ENCODE results near the gene TMEM214.

The TMEM214 gene

DNA sequence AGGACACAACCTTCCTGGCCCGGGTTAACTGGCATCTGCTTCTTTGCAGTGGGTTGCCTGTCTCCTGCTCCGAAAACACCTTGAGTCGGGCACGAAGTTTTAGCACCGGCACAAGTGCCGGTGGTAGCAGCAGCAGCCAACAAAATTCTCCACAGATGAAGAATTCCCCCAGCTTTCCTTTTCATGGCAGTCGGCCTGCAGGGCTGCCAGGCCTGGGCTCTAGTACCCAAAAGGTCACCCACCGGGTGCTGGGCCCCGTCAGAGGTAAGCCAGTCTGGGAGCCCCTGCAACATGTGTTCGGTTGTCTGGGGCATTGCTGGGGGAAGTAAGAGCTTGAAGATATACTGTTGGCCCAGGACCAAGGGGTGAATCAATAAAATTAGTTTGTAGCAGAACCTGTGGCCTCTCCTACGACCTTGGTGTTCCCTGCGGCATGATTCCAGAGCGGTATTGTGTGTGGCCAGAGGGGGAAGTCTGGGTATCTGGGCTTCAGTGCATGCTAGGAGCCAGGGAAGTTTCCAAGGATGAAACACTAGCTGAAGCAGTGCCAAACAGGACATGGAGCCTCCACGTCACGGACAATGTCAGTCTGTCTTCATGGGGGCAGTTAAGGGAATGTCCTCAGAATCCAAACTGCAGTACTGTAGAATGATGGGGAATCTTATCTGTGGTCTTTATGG is 26.5 kb downstream of the TMEM214 start:
- WGBS (ENCODE audit: extremely low coverage, insufficient coverage, low lambda C conversion rate) = no CpG with 5 or more reads among the region's 15 CpGs
- H3K79me1 ChIP-seq (ENCODE audit: low read length) = no peaks in the 10 kb centered on the region
- H3K4me1 ChIP-seq (ENCODE audit: control insufficient read depth, low read depth, low read length) = no peaks in the 10 kb centered on the region
- no peak overlapping the region for H3K23ac ChIP-seq (ENCODE audit: low read length)
- H3K27ac ChIP-seq (ENCODE audit: low read depth, low read length) = no peak overlapping the region
- H3K4me2 ChIP-seq (ENCODE audit: low read length) = no peak overlapping the region
- H2BK120ac ChIP-seq (ENCODE audit: low read depth, low read length) = no peak overlapping the region
- no peaks in the 10 kb centered on the region for H3K79me2 ChIP-seq (ENCODE audit: control insufficient read depth, insufficient read depth, low read length)
- H3K18ac ChIP-seq (ENCODE audit: low read length) = no peak overlapping the region
- no peak overlapping the region for H3K4me3 ChIP-seq (ENCODE audit: low read length)
- no peak overlapping the region for H2AK5ac ChIP-seq (ENCODE audit: low read length)
- DNase-seq = no peak
- no peak overlapping the region for H4K8ac ChIP-seq (ENCODE audit: low read depth, low read length)
- no peak overlapping the region for H3K56ac ChIP-seq (ENCODE audit: low read length)
- no peak overlapping the region for H3K9ac ChIP-seq (ENCODE audit: low read length)
- H4K5ac ChIP-seq (ENCODE audit: low read length) = no peak overlapping the region
- no peak overlapping the region for H3K4ac ChIP-seq (ENCODE audit: low read depth, low read length)
- no peak overlapping the region for H2BK5ac ChIP-seq (ENCODE audit: low read length)
- peaks cover 2% of the 10 kb centered on the region for H3K36me3 ChIP-seq (ENCODE audit: control insufficient read depth, insufficient read depth, low read length)
- H2BK15ac ChIP-seq (replicated peaks; ENCODE audit: low read depth) = no peak overlapping the region
- no peaks in the 10 kb centered on the region for H3K27me3 ChIP-seq (ENCODE audit: insufficient read depth, low read length, poor library complexity)

DNA sequence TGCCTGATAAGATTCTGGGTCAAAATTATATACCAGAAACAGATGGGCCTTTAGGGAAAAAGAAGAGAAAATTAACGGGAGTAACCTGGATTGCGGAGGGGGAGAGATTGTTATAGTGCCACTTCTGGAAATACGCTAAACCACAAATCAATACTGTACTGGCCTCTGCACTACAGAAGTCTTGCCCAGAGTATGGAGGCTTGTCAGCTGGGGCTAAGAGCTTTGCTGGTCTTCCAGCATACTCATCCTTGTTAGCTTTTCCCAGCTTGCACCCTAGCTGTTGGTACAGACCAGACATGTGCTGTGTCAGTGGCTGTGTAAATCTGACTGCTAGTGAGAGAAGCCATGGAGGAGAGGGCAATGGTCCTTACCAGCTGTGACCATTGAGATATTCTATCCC is 27.6 kb downstream of the TMEM214 start:
- no peak overlapping the region for H3K23ac ChIP-seq (ENCODE audit: low read length)
- H3K36me3 ChIP-seq (ENCODE audit: control insufficient read depth, insufficient read depth, low read length) = peaks cover 2% of the 10 kb centered on the region
- H2BK5ac ChIP-seq (ENCODE audit: low read length) = no peak overlapping the region
- no peak overlapping the region for H3K4me3 ChIP-seq (ENCODE audit: low read length)
- H3K27me3 ChIP-seq (ENCODE audit: insufficient read depth, low read length, poor library complexity) = no peaks in the 10 kb centered on the region
- no peaks in the 10 kb centered on the region for H3K4me1 ChIP-seq (ENCODE audit: control insufficient read depth, low read depth, low read length)
- H4K5ac ChIP-seq (ENCODE audit: low read length) = no peak overlapping the region
- no peak overlapping the region for H3K18ac ChIP-seq (ENCODE audit: low read length)
- H3K4ac ChIP-seq (ENCODE audit: low read depth, low read length) = no peak overlapping the region
- H3K9ac ChIP-seq (ENCODE audit: low read length) = no peak overlapping the region
- H3K27ac ChIP-seq (ENCODE audit: low read depth, low read length) = no peak overlapping the region
- no peak for DNase-seq
- no peak overlapping the region for H3K4me2 ChIP-seq (ENCODE audit: low read length)
- H3K79me2 ChIP-seq (ENCODE audit: control insufficient read depth, insufficient read depth, low read length) = no peaks in the 10 kb centered on the region
- no peak overlapping the region for H2BK120ac ChIP-seq (ENCODE audit: low read depth, low read length)
- H2BK15ac ChIP-seq (replicated peaks; ENCODE audit: low read depth) = no peak overlapping the region
- H2AK5ac ChIP-seq (ENCODE audit: low read length) = no peak overlapping the region
- no CpG with 5 or more reads among the region's 3 CpGs for WGBS (ENCODE audit: extremely low coverage, insufficient coverage, low lambda C conversion rate)
- H4K8ac ChIP-seq (ENCODE audit: low read depth, low read length) = no peak overlapping the region
- no peak overlapping the region for H3K56ac ChIP-seq (ENCODE audit: low read length)
- no peaks in the 10 kb centered on the region for H3K79me1 ChIP-seq (ENCODE audit: low read length)

DNA sequence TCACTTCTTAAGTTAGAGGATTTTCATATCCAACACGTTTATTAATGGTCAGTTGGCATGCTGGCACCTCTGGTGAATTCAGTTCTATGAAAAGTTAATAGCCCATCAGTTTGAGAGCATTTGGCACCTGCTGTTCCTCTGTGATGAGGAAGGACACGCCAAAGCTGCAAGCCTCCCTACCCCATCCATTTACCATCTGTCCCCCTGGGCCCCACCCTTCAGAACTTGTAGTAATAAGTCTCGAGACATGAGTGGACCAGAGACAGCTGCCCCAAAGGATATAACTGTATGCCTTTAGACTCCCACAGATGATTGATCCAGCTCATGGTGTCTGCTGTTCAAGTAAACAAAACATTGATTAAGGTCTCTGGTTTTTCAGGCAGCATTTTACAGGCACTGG is 32.4 kb downstream of the TMEM214 start:
- H3K27me3 ChIP-seq (ENCODE audit: insufficient read depth, low read length, poor library complexity) = no peaks in the 10 kb centered on the region
- H2BK5ac ChIP-seq (ENCODE audit: low read length) = no peak overlapping the region
- WGBS (ENCODE audit: extremely low coverage, insufficient coverage, low lambda C conversion rate) = no CpG with 5 or more reads among the region's 3 CpGs
- no peak for DNase-seq
- no peak overlapping the region for H2BK120ac ChIP-seq (ENCODE audit: low read depth, low read length)
- H3K9ac ChIP-seq (ENCODE audit: low read length) = no peak overlapping the region
- no peak overlapping the region for H4K8ac ChIP-seq (ENCODE audit: low read depth, low read length)
- H3K18ac ChIP-seq (ENCODE audit: low read length) = no peak overlapping the region
- H3K79me1 ChIP-seq (ENCODE audit: low read length) = peaks cover 13% of the 10 kb centered on the region
- peaks cover 1% of the 10 kb centered on the region for H3K4me1 ChIP-seq (ENCODE audit: control insufficient read depth, low read depth, low read length)
- peaks cover 4% of the 10 kb centered on the region for H3K36me3 ChIP-seq (ENCODE audit: control insufficient read depth, insufficient read depth, low read length)
- no peak overlapping the region for H2AK5ac ChIP-seq (ENCODE audit: low read length)
- H3K4ac ChIP-seq (ENCODE audit: low read depth, low read length) = no peak overlapping the region
- H3K4me2 ChIP-seq (ENCODE audit: low read length) = no peak overlapping the region
- H4K5ac ChIP-seq (ENCODE audit: low read length) = no peak overlapping the region
- no peak overlapping the region for H3K4me3 ChIP-seq (ENCODE audit: low read length)
- no peak overlapping the region for H3K27ac ChIP-seq (ENCODE audit: low read depth, low read length)
- no peak overlapping the region for H2BK15ac ChIP-seq (replicated peaks; ENCODE audit: low read depth)
- H3K79me2 ChIP-seq (ENCODE audit: control insufficient read depth, insufficient read depth, low read length) = peaks cover 6% of the 10 kb centered on the region
- no peak overlapping the region for H3K56ac ChIP-seq (ENCODE audit: low read length)
- H3K23ac ChIP-seq (ENCODE audit: low read length) = no peak overlapping the region

DNA sequence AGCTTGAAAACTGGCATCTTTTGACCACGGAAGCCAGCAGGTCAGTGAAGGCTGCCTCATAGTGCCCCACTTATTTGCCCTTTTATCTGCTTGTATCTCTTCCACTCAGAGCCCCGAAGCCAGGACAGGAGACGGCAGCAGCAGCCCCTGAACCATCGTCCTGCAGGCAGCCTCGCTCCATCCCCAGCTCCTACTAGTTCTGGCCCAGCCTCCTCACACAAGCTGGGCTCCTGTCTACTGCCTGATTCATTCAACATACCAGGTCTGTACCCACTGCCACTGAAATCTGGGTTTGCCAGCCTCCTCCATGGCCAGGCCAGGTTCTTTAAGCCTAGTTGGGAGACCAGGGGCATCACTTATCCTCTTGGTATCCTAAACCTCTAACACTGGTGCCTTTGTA is 34.6 kb downstream of the TMEM214 start:
- H3K4me3 ChIP-seq (ENCODE audit: low read length) = no peak overlapping the region
- no CpG with 5 or more reads among the region's 5 CpGs for whole genome bisulfite sequencing (ENCODE audit: extremely low coverage, insufficient coverage, low lambda C conversion rate)

DNA sequence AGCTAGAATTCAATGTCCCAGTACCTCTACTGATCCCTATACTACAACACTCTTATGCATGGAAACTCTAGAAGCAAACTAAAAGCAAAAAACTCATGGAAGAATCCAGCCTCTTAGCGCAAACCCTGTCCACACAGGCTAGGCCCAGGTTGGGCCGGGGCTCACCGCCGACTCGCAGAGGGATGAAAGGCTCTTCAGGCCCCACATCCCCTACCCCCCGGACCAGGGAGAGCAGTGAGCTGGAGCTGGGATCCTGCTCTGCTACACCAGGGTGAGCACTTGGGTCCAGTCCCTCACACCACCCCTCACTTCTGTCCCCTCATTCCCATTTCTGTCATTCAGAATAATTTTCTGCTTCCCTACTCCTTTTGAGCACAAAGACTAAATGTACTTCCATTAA is 36.7 kb downstream of the TMEM214 start:
- H3K36me3 ChIP-seq (ENCODE audit: control insufficient read depth, insufficient read depth, low read length) = peaks cover 4% of the 10 kb centered on the region
- no peak overlapping the region for H2BK120ac ChIP-seq (ENCODE audit: low read depth, low read length)
- H4K5ac ChIP-seq (ENCODE audit: low read length) = no peak overlapping the region

More for the DNA sequence above, 34.6 kb downstream of the TMEM214 start:
- Histone ChIP-seq H2BK5ac (ENCODE audit: low read length) (no peak overlapping the region), H2BK15ac (replicated peaks; ENCODE audit: low read depth) (no peak overlapping the region), H3K79me2 (ENCODE audit: control insufficient read depth, insufficient read depth, low read length) (peaks cover 17% of the 10 kb centered on the region), H3K4me1 (ENCODE audit: control insufficient read depth, low read depth, low read length) (peaks cover 2% of the 10 kb centered on the region), H2AK5ac (ENCODE audit: low read length) (no peak overlapping the region), H4K8ac (ENCODE audit: low read depth, low read length) (no peak overlapping the region), H3K56ac (ENCODE audit: low read length) (no peak overlapping the region), H4K5ac (ENCODE audit: low read length) (no peak overlapping the region), H3K4me2 (ENCODE audit: low read length) (no peak overlapping the region), H3K23ac (ENCODE audit: low read length) (no peak overlapping the region), H3K79me1 (ENCODE audit: low read length) (peaks cover 24% of the 10 kb centered on the region), H3K18ac (ENCODE audit: low read length) (no peak overlapping the region), H3K27me3 (ENCODE audit: insufficient read depth, low read length, poor library complexity) (no peaks in the 10 kb centered on the region), H3K4ac (ENCODE audit: low read depth, low read length) (no peak overlapping the region), H3K27ac (ENCODE audit: low read depth, low read length) (no peak overlapping the region), H3K9ac (ENCODE audit: low read length) (no peak overlapping the region), H3K36me3 (ENCODE audit: control insufficient read depth, insufficient read depth, low read length) (peaks cover 4% of the 10 kb centered on the region), H2BK120ac (ENCODE audit: low read depth, low read length) (no peak overlapping the region)
- DNase-seq = no peak

More for the DNA sequence above, 36.7 kb downstream of the TMEM214 start:
- Histone ChIP-seq H3K4me1 (ENCODE audit: control insufficient read depth, low read depth, low read length) (peaks cover 2% of the 10 kb centered on the region), H3K4me2 (ENCODE audit: low read length) (no peak overlapping the region), H4K8ac (ENCODE audit: low read depth, low read length) (no peak overlapping the region), H3K79me2 (ENCODE audit: control insufficient read depth, insufficient read depth, low read length) (peaks cover 17% of the 10 kb centered on the region), H3K79me1 (ENCODE audit: low read length) (peaks cover 24% of the 10 kb centered on the region), H2BK15ac (replicated peaks; ENCODE audit: low read depth) (no peak overlapping the region), H2BK5ac (ENCODE audit: low read length) (no peak overlapping the region), H3K4me3 (ENCODE audit: low read length) (no peak overlapping the region), H3K4ac (ENCODE audit: low read depth, low read length) (no peak overlapping the region), H3K27ac (ENCODE audit: low read depth, low read length) (no peak overlapping the region), H3K56ac (ENCODE audit: low read length) (peak overlapping the region; percentile 42), H3K23ac (ENCODE audit: low read length) (no peak overlapping the region), H3K18ac (ENCODE audit: low read length) (no peak overlapping the region), H2AK5ac (ENCODE audit: low read length) (no peak overlapping the region), H3K9ac (ENCODE audit: low read length) (peak overlapping the region; percentile 29), H3K27me3 (ENCODE audit: insufficient read depth, low read length, poor library complexity) (no peaks in the 10 kb centered on the region)
- DNase-seq = no peak
- no CpG with 5 or more reads among the region's 6 CpGs for WGBS (ENCODE audit: extremely low coverage, insufficient coverage, low lambda C conversion rate)
